BJ (cell line): ENCODE results near the gene PLGRKT. TPM values are rescaled to one million over a fixed set of nuclear protein-coding genes. Genes with fewer than 3 reads are reported as not detected.

Source experiments
- CTCF ChIA-PET: fragments of 350-600 bp; formaldehyde crosslinking; extraction: SDS; loops from one replicate; lab custom pipeline; 2021; ENCODE audit warnings: antibody characterized with exemption, inconsistent platforms; lab: Yijun Ruan, JAX
- POLR2A ChIA-PET: fragments of 300-600 bp; sonication (Branson Sonifier 250); formaldehyde crosslinking; extraction: SDS; loops from one replicate; lab custom pipeline; 2021; ENCODE audit warnings: antibody characterized with exemption; lab: Charles Lee
- DNase-seq: peaks from one replicate; pipeline ENCODE4 v3.0.0-alpha.2; 2011; ENCODE audit warnings: low read depth
- H3K27me3 ChIP-seq: 2 replicates; pipeline ENCODE4 v1.6.0; 2011; ENCODE audit warnings: low read length; ENCODE audit not compliant: control insufficient read depth, insufficient read depth
- H3K36me3 ChIP-seq: 2 replicates; pipeline ENCODE4 v1.5.1; 2011; ENCODE audit warnings: low read length; ENCODE audit not compliant: control insufficient read depth, insufficient read depth
- H3K4me3 ChIP-seq: 2 replicates; pipeline ENCODE4 v1.5.1; 2011; ENCODE audit warnings: low read depth, mild to moderate bottlenecking, control low read depth, low read length
- polyA plus RNA-seq: library from polyadenylated mRNA; depleted of rRNA; stranded (reverse); fragments of >200 nt; gene quantifications from 2 replicates; pipeline ENCODE4 v1.2.3, GENCODE V29; 2011
- TF ChIP-seq, protein P1 (sequence below): IDR thresholded peaks from 2 replicates; pipeline ENCODE4 v1.5.1; 2011; ENCODE audit warnings: low read depth, mild to moderate bottlenecking, control low read depth, inconsistent platforms, low read length, moderate library complexity; ENCODE audit not compliant: insufficient read depth

Gene PLGRKT
- polyA plus RNA-seq, 1 experiment, result 7.7 TPM

DNA sequence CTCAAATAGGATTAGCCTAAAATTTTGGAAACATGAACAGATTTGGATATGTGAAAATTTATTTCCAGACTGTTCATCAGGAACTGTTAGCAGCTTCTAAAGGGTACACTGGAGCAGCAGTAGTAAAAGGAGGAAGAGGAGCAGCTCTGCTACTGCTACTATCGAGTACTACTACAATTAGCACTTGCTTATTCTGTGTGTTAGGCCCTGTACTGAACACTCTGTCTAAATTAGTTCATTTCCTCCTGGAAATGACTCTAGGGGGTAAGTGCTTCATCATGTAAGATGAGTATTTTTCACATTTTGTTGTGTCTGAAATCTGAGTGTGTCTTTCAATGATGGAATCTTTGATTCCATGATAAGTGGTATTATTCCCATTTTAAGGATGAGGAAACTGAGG lies 22.4 kb upstream of the PLGRKT start:
- ChIA-PET POLR2A (no interaction called here), CTCF (interaction anchor here (1.1 to 1.4 kb wide), 2 partner anchors 10 to 127 kb away, joined by 4 to 5 read pairs; partner anchors contain the start of gene CD274)
- H3K4me3 ChIP-seq, result no peak overlapping the region
- H3K27me3 ChIP-seq, result no peaks in the 10 kb centered on the region
- TF ChIP-seq, protein P1, sequence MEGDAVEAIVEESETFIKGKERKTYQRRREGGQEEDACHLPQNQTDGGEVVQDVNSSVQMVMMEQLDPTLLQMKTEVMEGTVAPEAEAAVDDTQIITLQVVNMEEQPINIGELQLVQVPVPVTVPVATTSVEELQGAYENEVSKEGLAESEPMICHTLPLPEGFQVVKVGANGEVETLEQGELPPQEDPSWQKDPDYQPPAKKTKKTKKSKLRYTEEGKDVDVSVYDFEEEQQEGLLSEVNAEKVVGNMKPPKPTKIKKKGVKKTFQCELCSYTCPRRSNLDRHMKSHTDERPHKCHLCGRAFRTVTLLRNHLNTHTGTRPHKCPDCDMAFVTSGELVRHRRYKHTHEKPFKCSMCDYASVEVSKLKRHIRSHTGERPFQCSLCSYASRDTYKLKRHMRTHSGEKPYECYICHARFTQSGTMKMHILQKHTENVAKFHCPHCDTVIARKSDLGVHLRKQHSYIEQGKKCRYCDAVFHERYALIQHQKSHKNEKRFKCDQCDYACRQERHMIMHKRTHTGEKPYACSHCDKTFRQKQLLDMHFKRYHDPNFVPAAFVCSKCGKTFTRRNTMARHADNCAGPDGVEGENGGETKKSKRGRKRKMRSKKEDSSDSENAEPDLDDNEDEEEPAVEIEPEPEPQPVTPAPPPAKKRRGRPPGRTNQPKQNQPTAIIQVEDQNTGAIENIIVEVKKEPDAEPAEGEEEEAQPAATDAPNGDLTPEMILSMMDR, result no peak
- no peaks in the 10 kb centered on the region for H3K36me3 ChIP-seq
- DNase-seq, result no peak

DNA sequence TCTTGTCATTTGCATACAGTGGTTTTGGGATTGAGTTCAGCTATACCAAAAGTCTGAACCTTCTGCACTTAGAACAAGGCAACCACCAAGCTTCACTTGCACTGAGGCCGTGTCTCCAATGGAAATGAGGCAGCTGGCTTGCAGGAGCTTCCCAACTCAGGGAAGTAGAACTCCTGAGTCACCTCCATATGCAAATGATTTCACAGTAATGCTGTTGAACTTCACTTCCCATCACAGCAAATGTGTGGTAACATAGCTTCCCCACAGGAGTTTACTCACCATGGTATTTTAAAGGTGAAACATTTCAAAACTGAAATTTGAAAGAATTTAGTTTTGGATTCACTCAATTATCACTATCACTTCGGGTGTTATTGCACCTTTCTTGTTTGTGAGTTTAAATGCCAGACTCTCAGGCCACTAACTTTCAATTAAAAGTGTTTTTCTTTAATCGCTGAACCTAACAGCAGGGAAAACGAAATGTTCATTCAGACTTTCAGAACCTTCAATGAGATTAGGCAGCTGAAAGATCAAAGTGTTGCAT lies 21.6 kb upstream of the PLGRKT start:
- Histone ChIP-seq H3K4me3 (no peak overlapping the region), H3K36me3 (no peaks in the 10 kb centered on the region), H3K27me3 (no peaks in the 10 kb centered on the region)
- POLR2A ChIA-PET, result no interaction called here
- no peak for DNase-seq
- TF ChIP-seq, protein P1, result no peak
- CTCF ChIA-PET, result interaction anchor here (0.6 to 1.4 kb wide), 4 partner anchors 9 to 132 kb away, joined by 3 to 5 read pairs (median 4); partner anchors contain the start of gene CD274

DNA sequence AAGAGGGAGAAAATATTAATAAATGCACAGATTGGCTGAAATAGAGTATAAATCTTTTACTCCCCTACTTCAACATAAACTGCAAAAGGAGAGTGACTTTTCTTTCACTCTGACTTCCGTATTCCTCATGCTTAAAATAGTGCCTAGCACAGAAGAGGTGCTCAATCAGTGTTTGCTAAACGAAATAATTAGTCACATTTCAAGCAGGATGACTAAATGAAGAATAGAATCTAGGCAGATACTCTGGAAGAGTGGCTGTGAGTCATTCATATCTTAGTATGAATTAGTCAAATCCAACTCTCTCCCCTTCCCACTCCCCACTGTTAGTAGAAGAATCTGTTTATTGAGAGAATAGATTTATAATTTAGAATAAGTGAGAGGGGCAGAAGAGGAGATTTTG lies 17.5 kb upstream of the PLGRKT start:
- TF ChIP-seq, protein P1, result no peak
- no peaks in the 10 kb centered on the region for H3K27me3 ChIP-seq
- H3K36me3 ChIP-seq, result no peaks in the 10 kb centered on the region
- ChIA-PET POLR2A (interaction anchor here (0.6 kb wide), 1 partner anchor 217 kb away, joined by 3 read pairs; no protein-coding TSS in a partner anchor), CTCF (no interaction called here)
- no peak overlapping the region for H3K4me3 ChIP-seq
- peak; percentile 28 for DNase-seq

DNA sequence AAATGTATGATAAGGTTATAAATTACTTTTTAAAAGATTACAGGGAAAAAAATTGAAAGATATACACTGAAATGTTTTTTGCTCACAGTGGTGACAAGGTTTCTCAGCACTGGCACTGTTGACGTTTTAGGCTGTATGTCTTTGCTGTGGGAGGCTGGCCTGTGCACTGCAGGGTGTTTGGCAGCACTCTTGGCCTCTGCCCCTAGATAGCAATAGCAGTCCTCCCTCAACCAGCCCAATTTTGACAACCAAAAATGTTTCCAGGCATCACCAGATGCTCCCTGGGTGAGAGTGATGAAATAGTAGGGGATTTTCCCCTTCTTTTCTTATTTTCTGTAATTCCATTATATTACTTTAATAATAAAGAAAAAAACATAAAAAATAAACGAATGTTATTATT lies 15.9 kb upstream of the PLGRKT start:
- POLR2A ChIA-PET, result no interaction called here
- no peak for DNase-seq
- CTCF ChIA-PET, result no interaction called here
- H3K27me3 ChIP-seq, result no peaks in the 10 kb centered on the region
- no peaks in the 10 kb centered on the region for H3K36me3 ChIP-seq
- TF ChIP-seq, protein P1, result no peak
- no peak overlapping the region for H3K4me3 ChIP-seq

DNA sequence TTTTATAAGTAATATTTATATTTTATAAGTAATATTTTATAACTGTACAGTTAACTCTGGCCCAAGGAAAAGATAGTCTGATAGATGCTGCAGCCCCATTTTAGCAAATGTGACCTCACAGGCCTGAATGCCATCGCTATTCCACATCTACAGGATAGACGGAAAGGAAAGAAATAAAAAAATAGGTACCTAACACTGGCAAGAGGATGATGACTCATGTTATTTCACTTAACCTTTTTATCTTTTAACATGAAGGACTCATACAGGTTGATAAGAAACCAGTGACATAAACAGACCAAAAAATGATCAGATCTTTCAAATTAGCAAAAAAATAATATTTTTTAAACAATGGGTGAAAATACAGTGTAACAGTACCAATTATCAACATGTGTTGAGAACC lies 15.3 kb upstream of the PLGRKT start:
- Histone ChIP-seq H3K27me3 (no peaks in the 10 kb centered on the region), H3K36me3 (no peaks in the 10 kb centered on the region), H3K4me3 (no peak overlapping the region)
- ChIA-PET POLR2A (no interaction called here), CTCF (interaction anchor here (1.0 kb wide), 1 partner anchor 137 kb away, joined by 4 read pairs; no protein-coding TSS in a partner anchor)
- TF ChIP-seq, protein P1, result no peak
- no peak for DNase-seq
